ENCODE data around the gene CACNG6.
A peak's percentile ranks its signal among the peaks of the same experiment; 100 is the strongest.

CACNG6 gene

DNA sequence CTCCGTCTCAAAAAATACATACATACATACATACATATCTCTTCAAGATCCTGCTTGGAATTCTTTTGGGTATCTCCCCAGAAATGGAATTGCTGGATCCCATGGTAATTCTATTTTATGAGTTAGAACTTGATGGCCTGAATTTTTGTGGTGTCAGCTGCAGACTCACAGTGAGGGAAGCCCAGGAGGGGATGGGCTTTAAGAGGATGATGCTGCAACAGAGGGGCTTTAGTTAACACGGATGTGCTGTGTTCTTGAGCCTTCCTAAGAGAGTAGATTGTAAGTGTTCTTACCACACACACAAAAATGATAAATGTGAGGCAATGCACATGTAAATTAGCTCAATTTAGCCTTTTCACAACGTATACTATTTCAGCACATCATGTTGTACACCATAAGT lies 31.8 kb downstream of the CACNG6 start:
- TF ChIP-seq, protein P1, sequence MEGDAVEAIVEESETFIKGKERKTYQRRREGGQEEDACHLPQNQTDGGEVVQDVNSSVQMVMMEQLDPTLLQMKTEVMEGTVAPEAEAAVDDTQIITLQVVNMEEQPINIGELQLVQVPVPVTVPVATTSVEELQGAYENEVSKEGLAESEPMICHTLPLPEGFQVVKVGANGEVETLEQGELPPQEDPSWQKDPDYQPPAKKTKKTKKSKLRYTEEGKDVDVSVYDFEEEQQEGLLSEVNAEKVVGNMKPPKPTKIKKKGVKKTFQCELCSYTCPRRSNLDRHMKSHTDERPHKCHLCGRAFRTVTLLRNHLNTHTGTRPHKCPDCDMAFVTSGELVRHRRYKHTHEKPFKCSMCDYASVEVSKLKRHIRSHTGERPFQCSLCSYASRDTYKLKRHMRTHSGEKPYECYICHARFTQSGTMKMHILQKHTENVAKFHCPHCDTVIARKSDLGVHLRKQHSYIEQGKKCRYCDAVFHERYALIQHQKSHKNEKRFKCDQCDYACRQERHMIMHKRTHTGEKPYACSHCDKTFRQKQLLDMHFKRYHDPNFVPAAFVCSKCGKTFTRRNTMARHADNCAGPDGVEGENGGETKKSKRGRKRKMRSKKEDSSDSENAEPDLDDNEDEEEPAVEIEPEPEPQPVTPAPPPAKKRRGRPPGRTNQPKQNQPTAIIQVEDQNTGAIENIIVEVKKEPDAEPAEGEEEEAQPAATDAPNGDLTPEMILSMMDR (conservative IDR thresholded peaks at IDR 0.05; ENCODE audit: control insufficient read depth, insufficient read depth, low read depth, low read length): no peak
- no peak overlapping the region for H3K4me3 ChIP-seq (ENCODE audit: control insufficient read depth, low read depth, low read length)
- no peak for DNase-seq (ENCODE audit: low read depth)

DNA sequence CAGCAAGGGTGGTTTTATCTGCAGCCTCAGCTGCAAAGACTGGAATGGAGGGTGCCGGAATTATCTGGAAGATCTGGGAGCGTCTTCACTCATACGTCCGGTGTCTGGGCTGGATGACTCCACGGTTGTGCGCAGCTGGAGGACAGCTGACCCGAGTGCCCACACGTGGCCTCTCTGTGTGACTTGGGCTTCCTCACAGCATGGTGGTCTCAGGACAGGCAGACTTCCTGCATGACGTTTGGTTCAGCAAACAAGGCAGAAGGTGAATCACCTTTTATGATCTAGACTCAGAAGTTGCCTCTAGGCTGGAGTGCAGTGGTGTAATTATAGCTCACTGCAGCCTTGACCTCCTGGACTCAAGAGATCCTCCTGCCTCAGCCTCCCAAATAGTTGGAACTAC lies 33.2 kb downstream of the CACNG6 start:
- TF ChIP-seq, protein P1 (conservative IDR thresholded peaks at IDR 0.05; ENCODE audit: control insufficient read depth, insufficient read depth, low read depth, low read length): no peak
- no peak overlapping the region for H3K4me3 ChIP-seq (ENCODE audit: control insufficient read depth, low read depth, low read length)
- no peak for DNase-seq (ENCODE audit: low read depth)

DNA sequence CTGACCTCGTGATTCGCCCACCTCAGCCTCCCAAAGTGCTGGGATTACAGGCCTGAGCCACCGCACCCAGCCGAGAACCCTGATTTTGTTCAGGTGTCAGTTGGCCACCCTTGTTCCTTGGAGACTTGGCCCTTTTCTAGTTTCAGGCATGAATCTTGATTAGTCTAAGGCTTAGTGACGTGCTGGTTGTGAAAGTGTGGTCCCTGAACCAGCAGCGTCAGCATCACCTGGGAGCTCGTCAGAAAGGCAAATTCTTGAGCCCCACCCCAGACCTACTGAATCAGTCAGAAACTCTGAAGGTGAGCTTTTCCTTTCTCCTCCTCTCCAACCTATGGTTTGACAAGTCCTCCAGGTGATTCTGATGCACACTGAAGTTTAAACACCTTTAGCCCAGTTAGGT lies 35.2 kb downstream of the CACNG6 start:
- H3K4me3 ChIP-seq (ENCODE audit: control insufficient read depth, low read depth, low read length): no peak overlapping the region
- no peak for DNase-seq (ENCODE audit: low read depth)
- TF ChIP-seq, protein P1 (conservative IDR thresholded peaks at IDR 0.05; ENCODE audit: control insufficient read depth, insufficient read depth, low read depth, low read length): no peak

DNA sequence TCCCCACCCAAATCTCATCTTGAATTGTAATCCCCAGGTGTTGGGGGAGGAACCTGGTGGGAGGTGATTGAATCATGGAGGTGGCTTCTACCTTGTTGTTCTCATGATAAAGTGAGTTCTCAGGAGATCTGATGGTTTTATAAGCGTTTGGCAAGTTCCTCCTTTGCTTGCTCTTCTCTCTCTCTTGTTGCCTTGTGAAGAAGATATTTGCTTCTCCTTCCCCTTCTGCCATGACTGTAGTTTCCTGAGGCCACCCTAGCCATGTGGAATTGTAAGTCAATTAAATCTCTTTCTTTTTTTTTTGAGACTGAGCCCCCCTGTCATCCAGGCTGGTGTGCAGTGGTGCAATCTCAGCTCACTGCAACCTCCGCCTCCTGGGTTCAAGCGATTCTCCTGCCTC lies 37.9 kb downstream of the CACNG6 start:
- H3K4me3 ChIP-seq (ENCODE audit: control insufficient read depth, low read depth, low read length): no peak overlapping the region
- no peak for DNase-seq (ENCODE audit: low read depth)
- TF ChIP-seq, protein P1 (conservative IDR thresholded peaks at IDR 0.05; ENCODE audit: control insufficient read depth, insufficient read depth, low read depth, low read length): no peak

DNA sequence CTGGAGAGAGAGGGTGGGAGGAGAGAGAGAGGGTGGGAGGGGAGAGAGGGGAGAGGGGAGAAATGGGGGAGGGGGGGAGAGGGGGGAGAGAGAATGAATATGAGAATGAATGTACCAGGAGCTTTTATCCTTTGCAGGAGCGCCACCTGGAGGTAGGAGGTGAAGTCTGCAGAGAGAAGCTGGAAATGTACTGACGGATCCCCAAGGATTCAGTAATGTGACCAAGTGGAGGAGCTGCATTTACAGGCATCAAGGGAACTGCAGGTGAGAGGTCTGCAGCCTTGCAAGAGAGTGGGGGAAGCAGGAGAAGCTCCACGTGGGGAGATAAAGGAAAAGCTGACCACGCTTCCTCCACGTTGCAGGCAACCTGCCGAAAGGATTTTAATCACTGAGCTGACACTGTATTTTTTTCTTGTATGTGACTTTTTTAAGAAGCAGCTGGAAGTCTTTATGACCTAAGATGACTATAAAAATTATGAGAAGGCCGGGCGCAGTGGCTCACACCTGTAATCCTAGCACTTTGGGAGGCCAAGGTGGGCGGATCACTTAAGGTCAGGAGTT lies 38.6 kb downstream of the CACNG6 start:
- DNase-seq (ENCODE audit: low read depth): peak; percentile 67
- TF ChIP-seq, protein P1 (conservative IDR thresholded peaks at IDR 0.05; ENCODE audit: control insufficient read depth, insufficient read depth, low read depth, low read length): peak; percentile 76
- H3K4me3 ChIP-seq (ENCODE audit: control insufficient read depth, low read depth, low read length): no peak overlapping the region

DNA sequence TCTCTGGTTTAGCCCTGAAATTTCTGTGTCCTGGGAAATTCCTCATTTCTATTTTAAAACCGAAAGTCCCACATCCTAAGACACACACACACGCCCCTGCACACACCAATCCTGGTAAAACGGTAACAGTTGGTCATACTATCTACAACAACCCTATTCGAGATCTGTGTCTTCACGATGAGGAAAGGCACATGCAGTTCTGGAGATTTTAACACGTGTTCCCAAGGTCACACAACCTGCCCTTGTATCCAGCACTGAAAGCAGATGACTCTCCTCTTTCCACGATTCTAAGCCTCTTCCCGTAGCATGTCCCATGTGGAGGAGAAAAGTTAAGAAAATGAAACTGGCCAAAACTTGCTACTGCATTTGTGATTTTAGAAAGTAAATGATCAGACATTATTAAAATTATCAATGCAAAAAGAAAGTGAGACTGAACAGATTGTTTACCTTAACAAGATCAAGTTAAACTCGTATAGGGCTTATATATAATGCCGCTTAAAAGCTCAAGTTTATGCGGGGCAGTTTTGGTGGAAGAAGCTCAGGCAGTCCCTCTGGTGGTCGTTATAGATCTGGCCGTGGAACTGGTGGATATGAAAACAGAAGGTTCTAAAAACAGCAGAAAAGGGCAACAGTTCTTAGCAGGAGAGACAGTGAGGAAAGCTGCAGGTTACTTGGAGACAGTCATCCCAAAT lies 39.6 kb downstream of the CACNG6 start:
- TF ChIP-seq, protein P1 (conservative IDR thresholded peaks at IDR 0.05; ENCODE audit: control insufficient read depth, insufficient read depth, low read depth, low read length): peak; percentile 69
- DNase-seq (ENCODE audit: low read depth): peak; percentile 47
- H3K4me3 ChIP-seq (ENCODE audit: control insufficient read depth, low read depth, low read length): peak overlapping the region; percentile 31
